HepG2 (cell line): ENCODE data around the gene SH3BP2. TPM values are rescaled to one million over a fixed set of nuclear protein-coding genes. Genes with fewer than 3 reads are reported as not detected.

ENCODE experiments used
- KAT8 ChIP-seq: IDR thresholded peaks from 2 replicates; pipeline ENCODE4 v1.6.1; 2016; ENCODE audit warnings: missing genetic modification reagents, missing compliant biosample characterization
- SNRNP70 ChIP-seq: fragments of 200-400 bp; formaldehyde crosslinking; IDR thresholded peaks from 2 replicates; pipeline ENCODE4 v1.6.1; 2017; ENCODE audit warnings: mild to moderate bottlenecking, low read depth, low read length, moderate library complexity
- TEAD2 ChIP-seq: sonication (generic); formaldehyde crosslinking; IDR thresholded peaks from 2 replicates; pipeline ENCODE4 v1.9.0; 2021; ENCODE audit warnings: missing genetic modification reagents
- YEATS4 ChIP-seq: sonication (generic); formaldehyde crosslinking; IDR thresholded peaks from 2 replicates; pipeline ENCODE4 v1.4.0; 2020; ENCODE audit warnings: missing genetic modification reagents, borderline replicate concordance
- ZMYM4 ChIP-seq: sonication (generic); formaldehyde crosslinking; IDR thresholded peaks from 2 replicates; pipeline ENCODE4 v1.8.1; 2023; ENCODE audit warnings: mild to moderate bottlenecking, missing genetic modification reagents
- ZNF10 ChIP-seq: sonication (generic); formaldehyde crosslinking; IDR thresholded peaks from 2 replicates; pipeline ENCODE4 v1.4.0; 2020; ENCODE audit warnings: mild to moderate bottlenecking, low read depth, missing genetic modification reagents, borderline replicate concordance
- ZNF138 ChIP-seq: sonication (generic); formaldehyde crosslinking; IDR thresholded peaks from 2 replicates; pipeline ENCODE4 v1.5.0; 2020; ENCODE audit warnings: mild to moderate bottlenecking, low read depth, missing genetic modification reagents
- ZNF333 ChIP-seq: sonication (generic); formaldehyde crosslinking; IDR thresholded peaks from 2 replicates; pipeline ENCODE4 v1.4.0; 2020; ENCODE audit warnings: mild to moderate bottlenecking, missing genetic modification reagents, borderline replicate concordance
- ZNF430 ChIP-seq: sonication (generic); formaldehyde crosslinking; IDR thresholded peaks from 2 replicates; pipeline ENCODE4 v1.9.0; 2021; ENCODE audit warnings: mild to moderate bottlenecking, missing genetic modification reagents
- ZNF703 ChIP-seq: sonication (generic); formaldehyde crosslinking; IDR thresholded peaks from 2 replicates; pipeline ENCODE4 v1.5.1; 2020; ENCODE audit warnings: missing genetic modification reagents, mild to moderate bottlenecking, moderate library complexity, borderline replicate concordance
- polyA plus RNA-seq, 8 experiments: library from polyadenylated mRNA; depleted of rRNA in 3 of 8; stranded (reverse) in 7 of 8; unstranded in 1 of 8; fragments of >200 nt; fragmentation: Illumina TruSeq in 4 of 8; extraction: Trizol in 4 of 8; gene quantifications; 2 replicates each; pipeline versions ENCODE4 v1.2.1 to v1.2.3, GENCODE V29; 2011 to 2016; ENCODE audit warnings: low read depth in 4 of 8, missing spikeins in 1 of 8, mixed read lengths in 1 of 8; ENCODE audit not compliant: insufficient read depth in 1 of 8
- total RNA-seq, 5 experiments: library from RNA; depleted of rRNA; stranded (reverse); fragments of >200 nt; fragmentation: Illumina TruSeq; extraction: Trizol; gene quantifications; 2 replicates each; pipeline ENCODE4 v1.2.3, GENCODE V29; 2016; ENCODE audit warnings: low read depth in 1 of 5
- TF ChIP-seq, protein P1 (sequence below): sonication (generic); formaldehyde crosslinking; IDR thresholded peaks from 2 replicates; pipeline ENCODE4 v1.4.0; 2020; ENCODE audit warnings: missing genetic modification reagents
- TF ChIP-seq, protein P2 (sequence below): sonication (generic); formaldehyde crosslinking; IDR thresholded peaks from 2 replicates; pipeline ENCODE4 v1.4.0; 2020; ENCODE audit warnings: mild to moderate bottlenecking, missing genetic modification reagents, borderline replicate concordance
- TF ChIP-seq, protein P3 (sequence below): sonication (generic); formaldehyde crosslinking; IDR thresholded peaks from 2 replicates; pipeline ENCODE4; 2020; ENCODE audit warnings: missing genetic modification reagents, mild to moderate bottlenecking, borderline replicate concordance
- TF ChIP-seq, protein P4 (sequence below): sonication (generic); formaldehyde crosslinking; IDR thresholded peaks from 2 replicates; pipeline ENCODE4 v1.9.0; 2022; ENCODE audit warnings: low read depth, missing genetic modification reagents

The SH3BP2 gene
- total and polyA plus RNA-seq, 2 of the 13 experiments (the other 11 are each of a cell fraction or from before 2014, with no cell fraction given) = 16.9 to 34.5 TPM

DNA sequence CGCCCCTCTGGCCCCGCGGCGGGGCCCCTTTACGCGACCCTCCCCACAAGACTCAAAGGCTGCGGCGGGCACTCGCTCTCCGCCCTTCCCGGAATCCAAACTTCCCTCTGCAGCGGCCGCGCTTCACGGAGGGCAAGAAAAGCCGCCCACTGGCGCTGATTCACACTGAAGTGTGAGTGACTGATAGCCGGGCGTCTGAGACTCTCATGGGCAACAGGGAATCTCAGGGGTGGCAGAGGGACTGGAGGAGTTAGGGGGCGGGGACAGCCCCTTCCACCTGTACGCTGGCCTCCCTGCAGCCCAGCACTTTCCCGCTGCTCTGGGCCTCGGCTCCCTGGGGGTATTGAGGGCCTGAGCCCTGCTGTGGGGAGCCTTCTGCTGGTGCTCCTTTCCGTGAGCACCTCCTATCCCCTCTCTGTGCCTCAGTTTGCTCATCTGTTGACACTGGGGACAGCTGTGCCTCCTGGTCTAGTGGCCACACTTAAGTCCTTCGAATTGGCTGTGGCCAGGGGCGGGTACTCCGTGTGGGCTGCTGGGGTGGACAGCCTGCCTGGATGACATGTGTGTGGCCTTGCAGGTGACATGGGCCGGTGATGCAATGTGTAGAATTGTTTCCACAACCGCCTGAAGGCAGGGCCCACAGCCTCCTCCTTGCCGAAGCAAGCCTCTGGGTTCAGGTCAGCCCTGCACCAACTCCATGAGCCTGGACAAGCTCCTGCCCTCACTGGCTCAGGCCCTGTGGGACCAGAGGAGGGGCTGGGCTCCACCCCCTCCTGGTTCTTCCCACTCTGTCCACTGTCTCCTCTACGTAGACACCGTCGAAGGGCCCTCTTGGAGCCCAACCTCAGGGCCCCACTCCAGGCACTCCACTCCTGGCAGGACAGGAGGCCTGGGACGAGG, 951 bp downstream of the SH3BP2 start (continued):
- TF ChIP-seq, protein P1, sequence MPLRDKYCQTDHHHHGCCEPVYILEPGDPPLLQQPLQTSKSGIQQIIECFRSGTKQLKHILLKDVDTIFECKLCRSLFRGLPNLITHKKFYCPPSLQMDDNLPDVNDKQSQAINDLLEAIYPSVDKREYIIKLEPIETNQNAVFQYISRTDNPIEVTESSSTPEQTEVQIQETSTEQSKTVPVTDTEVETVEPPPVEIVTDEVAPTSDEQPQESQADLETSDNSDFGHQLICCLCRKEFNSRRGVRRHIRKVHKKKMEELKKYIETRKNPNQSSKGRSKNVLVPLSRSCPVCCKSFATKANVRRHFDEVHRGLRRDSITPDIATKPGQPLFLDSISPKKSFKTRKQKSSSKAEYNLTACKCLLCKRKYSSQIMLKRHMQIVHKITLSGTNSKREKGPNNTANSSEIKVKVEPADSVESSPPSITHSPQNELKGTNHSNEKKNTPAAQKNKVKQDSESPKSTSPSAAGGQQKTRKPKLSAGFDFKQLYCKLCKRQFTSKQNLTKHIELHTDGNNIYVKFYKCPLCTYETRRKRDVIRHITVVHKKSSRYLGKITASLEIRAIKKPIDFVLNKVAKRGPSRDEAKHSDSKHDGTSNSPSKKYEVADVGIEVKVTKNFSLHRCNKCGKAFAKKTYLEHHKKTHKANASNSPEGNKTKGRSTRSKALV (CRISPR knock-in tag) = 0 out of 2 replicates have a peak, but pooled peaks have one; percentile 29
- TF ChIP-seq, protein P2, sequence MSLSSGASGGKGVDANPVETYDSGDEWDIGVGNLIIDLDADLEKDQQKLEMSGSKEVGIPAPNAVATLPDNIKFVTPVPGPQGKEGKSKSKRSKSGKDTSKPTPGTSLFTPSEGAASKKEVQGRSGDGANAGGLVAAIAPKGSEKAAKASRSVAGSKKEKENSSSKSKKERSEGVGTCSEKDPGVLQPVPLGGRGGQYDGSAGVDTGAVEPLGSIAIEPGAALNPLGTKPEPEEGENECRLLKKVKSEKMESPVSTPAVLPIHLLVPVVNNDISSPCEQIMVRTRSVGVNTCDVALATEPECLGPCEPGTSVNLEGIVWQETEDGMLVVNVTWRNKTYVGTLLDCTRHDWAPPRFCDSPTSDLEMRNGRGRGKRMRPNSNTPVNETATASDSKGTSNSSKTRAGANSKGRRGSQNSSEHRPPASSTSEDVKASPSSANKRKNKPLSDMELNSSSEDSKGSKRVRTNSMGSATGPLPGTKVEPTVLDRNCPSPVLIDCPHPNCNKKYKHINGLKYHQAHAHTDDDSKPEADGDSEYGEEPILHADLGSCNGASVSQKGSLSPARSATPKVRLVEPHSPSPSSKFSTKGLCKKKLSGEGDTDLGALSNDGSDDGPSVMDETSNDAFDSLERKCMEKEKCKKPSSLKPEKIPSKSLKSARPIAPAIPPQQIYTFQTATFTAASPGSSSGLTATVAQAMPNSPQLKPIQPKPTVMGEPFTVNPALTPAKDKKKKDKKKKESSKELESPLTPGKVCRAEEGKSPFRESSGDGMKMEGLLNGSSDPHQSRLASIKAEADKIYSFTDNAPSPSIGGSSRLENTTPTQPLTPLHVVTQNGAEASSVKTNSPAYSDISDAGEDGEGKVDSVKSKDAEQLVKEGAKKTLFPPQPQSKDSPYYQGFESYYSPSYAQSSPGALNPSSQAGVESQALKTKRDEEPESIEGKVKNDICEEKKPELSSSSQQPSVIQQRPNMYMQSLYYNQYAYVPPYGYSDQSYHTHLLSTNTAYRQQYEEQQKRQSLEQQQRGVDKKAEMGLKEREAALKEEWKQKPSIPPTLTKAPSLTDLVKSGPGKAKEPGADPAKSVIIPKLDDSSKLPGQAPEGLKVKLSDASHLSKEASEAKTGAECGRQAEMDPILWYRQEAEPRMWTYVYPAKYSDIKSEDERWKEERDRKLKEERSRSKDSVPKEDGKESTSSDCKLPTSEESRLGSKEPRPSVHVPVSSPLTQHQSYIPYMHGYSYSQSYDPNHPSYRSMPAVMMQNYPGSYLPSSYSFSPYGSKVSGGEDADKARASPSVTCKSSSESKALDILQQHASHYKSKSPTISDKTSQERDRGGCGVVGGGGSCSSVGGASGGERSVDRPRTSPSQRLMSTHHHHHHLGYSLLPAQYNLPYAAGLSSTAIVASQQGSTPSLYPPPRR = no peak
- TF ChIP-seq ZNF703 (no peak), ZNF138 (no peak), ZNF430 (peak; percentile 42; the same call in 1 of the 2 replicates), YEATS4 (CRISPR knock-in tag) (peak; percentile 73; the same call in 1 of the 2 replicates), ZNF333 (CRISPR knock-in tag) (no peak), ZMYM4 (CRISPR knock-in tag) (0 out of 2 replicates have a peak, but pooled peaks have one; percentile 42), ZNF10 (CRISPR knock-in tag) (no peak), KAT8 (CRISPR knock-in tag) (peak; percentile 57; the same call in 1 of the 2 replicates), TEAD2 (CRISPR knock-in tag) (no peak), SNRNP70 (no peak)
- TF ChIP-seq, protein P3, sequence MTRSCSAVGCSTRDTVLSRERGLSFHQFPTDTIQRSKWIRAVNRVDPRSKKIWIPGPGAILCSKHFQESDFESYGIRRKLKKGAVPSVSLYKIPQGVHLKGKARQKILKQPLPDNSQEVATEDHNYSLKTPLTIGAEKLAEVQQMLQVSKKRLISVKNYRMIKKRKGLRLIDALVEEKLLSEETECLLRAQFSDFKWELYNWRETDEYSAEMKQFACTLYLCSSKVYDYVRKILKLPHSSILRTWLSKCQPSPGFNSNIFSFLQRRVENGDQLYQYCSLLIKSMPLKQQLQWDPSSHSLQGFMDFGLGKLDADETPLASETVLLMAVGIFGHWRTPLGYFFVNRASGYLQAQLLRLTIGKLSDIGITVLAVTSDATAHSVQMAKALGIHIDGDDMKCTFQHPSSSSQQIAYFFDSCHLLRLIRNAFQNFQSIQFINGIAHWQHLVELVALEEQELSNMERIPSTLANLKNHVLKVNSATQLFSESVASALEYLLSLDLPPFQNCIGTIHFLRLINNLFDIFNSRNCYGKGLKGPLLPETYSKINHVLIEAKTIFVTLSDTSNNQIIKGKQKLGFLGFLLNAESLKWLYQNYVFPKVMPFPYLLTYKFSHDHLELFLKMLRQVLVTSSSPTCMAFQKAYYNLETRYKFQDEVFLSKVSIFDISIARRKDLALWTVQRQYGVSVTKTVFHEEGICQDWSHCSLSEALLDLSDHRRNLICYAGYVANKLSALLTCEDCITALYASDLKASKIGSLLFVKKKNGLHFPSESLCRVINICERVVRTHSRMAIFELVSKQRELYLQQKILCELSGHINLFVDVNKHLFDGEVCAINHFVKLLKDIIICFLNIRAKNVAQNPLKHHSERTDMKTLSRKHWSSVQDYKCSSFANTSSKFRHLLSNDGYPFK (CRISPR knock-in tag) = peak; percentile 34; the same call in 1 of the 2 replicates
- TF ChIP-seq, protein P4, sequence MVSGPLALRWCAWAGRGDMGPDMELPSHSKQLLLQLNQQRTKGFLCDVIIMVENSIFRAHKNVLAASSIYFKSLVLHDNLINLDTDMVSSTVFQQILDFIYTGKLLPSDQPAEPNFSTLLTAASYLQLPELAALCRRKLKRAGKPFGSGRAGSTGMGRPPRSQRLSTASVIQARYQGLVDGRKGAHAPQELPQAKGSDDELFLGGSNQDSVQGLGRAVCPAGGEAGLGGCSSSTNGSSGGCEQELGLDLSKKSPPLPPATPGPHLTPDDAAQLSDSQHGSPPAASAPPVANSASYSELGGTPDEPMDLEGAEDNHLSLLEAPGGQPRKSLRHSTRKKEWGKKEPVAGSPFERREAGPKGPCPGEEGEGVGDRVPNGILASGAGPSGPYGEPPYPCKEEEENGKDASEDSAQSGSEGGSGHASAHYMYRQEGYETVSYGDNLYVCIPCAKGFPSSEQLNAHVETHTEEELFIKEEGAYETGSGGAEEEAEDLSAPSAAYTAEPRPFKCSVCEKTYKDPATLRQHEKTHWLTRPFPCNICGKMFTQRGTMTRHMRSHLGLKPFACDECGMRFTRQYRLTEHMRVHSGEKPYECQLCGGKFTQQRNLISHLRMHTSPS (CRISPR knock-in tag) = peak; percentile 8; the same call in 1 of the 2 replicates
